ENCODE results near the gene CD34.
A peak's percentile ranks its signal among the peaks of the same experiment; 100 is the strongest.
"Not testable (repeated sequence)": the region's sequence is repeated elsewhere in the genome, so short reads cannot be mapped to it uniquely, and the experiment has no call there.

CD34 gene

GRCh38 chr1:207910591-207911354, at the start of gene CD34:
Gene CD34 (minus strand): TSS chr1:207911125. CDS start chr1:207911080, 45 bp downstream.
- DNase-seq, result peak; percentile 20

DNA sequence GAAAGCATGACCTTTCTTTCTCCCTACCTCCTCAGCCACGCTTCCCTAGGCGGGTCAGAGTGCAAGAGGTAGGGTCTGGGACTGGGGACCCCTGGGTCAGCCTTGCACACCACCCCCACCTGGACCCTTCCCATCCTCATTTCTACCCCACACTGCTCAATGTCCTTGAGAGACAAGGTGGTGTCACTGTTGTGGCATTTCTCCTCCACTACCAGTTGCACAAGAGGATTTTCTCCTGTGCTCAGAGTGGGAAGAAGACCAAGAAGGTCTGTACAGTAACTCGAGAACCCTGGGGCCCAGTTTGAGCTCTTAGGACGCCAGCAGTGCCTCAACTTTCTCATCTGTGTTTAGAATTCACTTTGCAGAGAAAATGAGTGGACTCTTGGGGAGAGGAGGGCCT, 49.4 kb upstream of the CD34 start:
- DNase-seq, result no peak

DNA sequence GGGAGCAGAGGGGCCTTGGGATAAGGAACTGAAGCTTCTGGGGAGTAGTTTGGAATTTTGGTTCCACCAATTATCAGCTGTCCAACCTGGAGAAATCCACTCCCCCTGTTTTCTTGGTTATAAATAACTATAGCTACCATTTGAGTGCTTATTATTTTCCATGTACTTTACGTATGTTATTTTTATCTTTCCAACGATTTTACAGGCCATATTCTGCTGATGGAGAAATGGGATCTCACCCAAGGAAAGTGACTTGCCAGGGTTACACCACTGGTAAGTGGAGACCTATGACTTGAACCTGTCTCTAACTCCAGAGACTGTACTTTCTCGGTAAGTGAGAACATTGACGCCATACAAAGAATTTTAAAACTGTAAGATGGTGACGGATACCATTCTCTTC, 49.0 kb upstream of the CD34 start:
- no peak for DNase-seq

GRCh38 chr1:207959141-207959825, 48.4 kb upstream of the CD34 start:
- peak; percentile 39 for DNase-seq

DNA sequence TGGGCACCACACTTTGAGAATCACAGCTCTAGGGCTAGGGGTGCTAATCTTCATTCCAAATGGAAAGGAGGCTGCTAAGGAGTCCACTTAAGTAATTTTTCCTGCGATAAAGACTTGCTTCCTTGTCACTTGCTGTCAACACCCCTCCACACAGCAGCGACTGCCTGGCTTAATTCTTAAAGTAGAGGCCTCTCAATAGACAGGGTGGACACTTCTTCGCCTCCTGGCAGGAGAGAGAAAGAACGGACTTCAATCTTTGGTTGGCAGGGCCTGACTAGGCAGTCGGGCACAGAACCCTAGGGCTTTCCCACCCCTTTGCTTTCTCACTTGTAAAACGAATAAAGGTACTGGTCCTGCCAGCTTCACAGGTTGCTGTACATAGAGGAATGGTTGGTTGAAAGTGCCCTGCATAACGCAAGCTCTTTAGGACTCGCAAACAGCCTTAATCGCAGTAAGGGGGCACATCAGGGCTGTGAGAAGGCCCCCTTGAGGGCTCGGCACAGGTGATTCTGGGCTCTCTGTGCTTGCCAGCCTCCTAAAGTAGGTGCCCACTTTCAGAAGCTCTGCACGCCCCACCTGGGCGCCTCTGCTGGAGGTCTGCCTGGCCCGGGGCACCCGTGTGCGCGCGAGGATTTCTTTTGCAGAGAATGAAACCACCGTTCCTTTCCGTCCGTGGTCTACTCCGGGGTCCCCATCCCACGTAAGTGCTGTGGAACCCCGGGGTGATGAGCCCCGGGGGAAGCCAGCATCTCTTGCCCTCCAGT, 47.6 kb upstream of the CD34 start:
- no peak for DNase-seq

DNA sequence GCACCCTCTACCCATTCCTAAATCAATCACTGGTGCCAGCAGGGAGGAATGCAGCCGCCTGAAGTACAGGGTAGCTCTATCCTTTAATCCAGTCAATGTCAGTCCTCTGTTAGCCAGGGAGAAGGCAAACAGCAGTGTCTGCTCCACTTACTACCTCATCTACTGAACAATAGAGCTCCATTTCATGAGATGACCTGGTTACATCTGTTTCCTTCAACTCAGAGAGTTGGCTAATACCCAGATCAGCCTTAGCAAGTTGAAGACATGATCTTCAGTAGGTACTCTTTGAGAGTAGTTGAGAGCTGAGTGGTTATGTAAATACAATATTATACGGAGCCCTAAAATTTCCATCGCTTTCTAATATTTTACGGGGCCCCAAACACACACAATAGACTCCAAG, 46.1 kb upstream of the CD34 start:
- DNase-seq, result no peak

GRCh38 chr1:207954104-207954503, 43.2 kb upstream of the CD34 start:
- DNase-seq, result no peak

DNA sequence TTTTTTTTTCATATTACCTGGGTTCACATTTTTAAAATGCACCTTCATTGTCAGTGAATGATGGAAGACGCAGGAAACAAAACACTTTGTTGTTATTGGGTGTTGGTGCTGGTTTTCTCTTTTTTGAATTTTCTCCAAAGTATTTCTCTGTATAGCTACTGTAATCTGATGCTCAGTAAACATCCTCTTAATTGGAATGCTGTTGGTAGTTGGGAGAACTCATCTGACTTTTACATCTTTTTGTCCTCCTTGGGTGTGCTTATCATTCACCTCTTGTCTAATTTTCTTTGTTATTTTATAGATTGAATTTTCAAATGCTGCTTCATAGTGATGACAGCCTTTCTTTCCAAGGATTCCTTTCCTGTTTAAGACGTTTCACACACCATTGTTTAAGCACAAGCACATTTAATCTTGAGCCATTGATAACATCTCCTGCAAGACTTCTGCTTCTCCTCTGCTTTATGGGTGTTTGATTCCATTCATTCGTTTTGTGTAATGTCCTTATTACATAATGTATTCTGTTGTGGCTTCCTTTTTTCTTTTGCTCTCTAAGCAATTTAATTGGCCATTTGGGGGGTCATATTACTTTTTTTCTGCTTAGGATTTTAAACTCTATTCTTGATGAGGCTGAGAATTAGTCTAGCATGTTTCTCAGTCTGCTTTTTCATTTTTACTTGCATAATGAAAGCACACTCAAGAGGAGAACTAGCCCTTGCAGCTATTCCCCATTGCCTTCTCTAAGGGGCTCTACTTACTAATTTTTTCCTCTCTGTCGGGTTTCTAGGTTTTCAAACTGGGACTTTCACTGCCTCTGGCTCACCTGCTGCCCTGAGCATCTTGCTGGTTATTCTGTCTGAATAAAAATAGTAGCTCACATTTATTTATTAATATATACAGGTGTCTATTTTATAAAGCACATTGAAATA, 42.0 kb upstream of the CD34 start:
- no peak for DNase-seq

DNA sequence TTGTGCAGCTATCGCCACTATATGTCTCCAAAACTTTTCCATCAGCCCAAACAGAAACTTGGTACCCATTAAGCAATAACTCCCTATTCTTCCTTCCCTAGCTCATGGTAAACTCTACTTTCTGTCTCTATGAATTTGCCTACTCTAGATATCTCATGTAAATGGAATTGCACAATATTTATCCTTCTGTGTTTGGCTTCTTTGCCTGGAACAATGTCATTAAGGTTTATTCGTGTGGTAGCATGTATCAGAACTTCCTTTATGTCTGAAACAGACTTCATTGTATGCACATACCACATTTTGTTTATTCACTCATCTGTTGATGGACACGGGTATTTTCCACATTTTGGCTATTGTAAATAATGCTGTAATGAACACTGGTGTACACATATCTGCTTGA, 40.7 kb upstream of the CD34 start:
- DNase-seq, result no peak

- no peak for DNase-seq
Measured at GRCh38 chr1:207950750-207951149, 39.8 kb upstream of the CD34 start.

DNA sequence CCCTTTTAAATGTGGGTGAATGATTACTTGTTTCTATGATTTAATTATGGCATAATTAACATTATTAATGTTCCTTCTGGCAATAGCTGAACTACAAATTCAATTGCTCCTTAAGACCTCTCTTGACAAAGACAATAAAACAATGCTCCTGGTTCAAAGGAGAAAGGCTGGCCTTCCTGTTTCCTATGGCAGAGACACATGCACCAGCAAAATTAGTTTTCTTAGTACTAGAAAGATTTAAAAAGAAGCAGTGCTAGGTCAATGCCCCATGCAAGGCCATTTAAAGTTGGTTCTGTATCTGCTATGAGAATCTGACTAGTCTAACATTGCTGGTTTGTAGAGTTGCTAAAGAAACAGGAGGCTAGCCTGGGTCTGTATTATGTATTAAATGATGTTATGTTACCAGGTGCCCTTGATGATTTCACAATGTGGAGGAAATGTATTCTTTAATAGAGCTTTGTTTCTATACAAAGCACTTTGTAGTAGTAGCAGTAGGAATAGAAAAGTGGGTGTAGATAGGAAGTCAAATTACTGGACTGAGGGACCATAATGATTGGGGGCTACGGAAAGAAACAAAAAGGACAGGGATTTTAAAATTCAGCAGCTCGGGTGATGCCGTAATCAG, 38.8 kb upstream of the CD34 start:
- DNase-seq, result no peak

- no peak for DNase-seq
Measured at GRCh38 chr1:207948536-207949250, 37.8 kb upstream of the CD34 start.

DNA sequence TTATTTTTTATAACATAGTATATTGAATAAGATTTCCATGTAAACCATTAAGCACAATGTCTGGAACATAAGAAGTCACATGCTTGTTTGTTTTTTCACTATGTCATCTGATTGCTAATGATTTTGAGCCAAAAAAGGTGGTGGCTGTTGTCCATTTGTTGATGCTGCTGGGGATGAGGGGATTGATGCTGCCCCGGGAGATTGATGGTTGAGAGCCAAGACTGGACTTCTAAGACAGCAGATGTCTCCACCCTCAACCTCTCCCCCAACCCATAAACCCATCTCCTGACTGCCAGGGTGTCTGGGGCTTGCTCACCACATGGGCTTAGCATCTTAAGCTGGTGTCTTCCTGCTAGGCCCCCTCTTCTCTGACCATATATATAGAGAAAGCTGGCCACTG, 35.8 kb upstream of the CD34 start:
- no peak for DNase-seq

GRCh38 chr1:207944571-207944970, 33.6 kb upstream of the CD34 start:
- peak; percentile 67 for DNase-seq

DNA sequence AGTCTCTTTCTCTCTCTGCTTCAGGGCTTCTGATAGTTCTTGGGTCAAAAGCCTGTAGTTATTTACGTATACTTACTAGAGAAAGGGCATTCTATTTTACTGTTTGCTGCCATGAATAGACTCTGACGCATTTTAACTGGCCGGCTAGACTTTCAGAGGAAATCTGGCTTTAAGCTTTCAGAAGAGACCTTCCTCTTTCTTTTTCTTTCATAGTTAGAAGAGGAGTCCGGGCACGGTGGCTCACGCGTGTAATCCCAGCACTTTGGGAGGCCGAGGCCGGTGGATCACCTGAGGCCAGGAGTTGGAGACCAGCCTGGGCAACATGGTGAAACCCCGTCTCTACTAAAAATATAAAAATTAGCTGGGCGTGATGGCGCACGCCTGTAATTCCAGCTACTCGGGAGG, 31.4 kb upstream of the CD34 start:
- DNase-seq, result not testable (repeated sequence)

- DNase-seq, result no peak
Measured at GRCh38 chr1:207941665-207942064, 30.7 kb upstream of the CD34 start.

GRCh38 chr1:207938016-207938415, 27.1 kb upstream of the CD34 start:
- no peak for DNase-seq

DNA sequence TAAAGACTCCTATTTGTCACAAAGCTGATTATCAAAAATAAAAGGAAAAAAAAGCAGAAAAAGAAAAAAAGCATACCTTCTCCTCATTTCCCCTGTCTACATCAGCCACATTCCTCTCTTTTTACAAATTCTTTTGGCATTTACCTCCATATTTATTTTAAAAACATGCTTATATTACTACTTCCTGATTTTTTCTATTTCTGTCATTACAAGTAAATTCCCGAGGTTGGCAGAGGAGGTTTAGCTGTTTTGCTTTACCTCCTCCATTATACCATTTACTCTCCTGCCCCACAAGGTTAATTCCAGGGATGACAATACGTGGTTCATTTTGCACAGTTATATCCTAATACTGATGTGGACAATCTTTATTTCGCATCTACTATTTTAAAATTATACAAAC, 26.3 kb upstream of the CD34 start:
- DNase-seq, result peak; percentile 36

GRCh38 chr1:207935166-207935583, 24.2 kb upstream of the CD34 start:
- no peak for DNase-seq

- DNase-seq, result no peak
Measured at GRCh38 chr1:207933205-207933800, 22.4 kb upstream of the CD34 start.

DNA sequence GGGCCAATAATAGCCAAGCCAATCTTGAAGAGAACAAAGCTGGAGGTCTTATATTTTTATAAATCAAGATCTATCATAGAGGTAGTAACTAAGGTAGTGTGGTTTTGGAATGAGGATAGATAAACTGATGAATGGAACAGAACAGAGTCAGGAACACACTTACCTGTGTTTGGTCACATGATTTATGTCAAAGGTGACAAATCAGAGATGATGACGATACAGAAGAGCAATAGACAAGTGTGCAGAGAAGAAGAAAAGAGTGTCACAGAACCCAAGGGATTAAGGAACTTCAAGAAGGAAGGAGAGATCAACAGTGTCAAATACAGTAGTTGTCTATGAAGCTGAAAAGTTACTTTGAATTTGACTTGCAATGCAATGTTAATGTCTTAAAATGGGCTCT, 16.1 kb upstream of the CD34 start:
- no peak for DNase-seq
